ENCODE data around the gene SLC35F4. TPM values are rescaled to one million over a fixed set of nuclear protein-coding genes. Genes with fewer than 3 reads are reported as not detected.

SLC35F4 gene
- total and polyA plus RNA-seq, 10 of the 15 experiments (the other 5 are each of a cell fraction or from before 2014, with no cell fraction given) = 0.06 to 0.30 TPM; not detected in 8

- H3K9ac ChIP-seq (ENCODE audit: control insufficient read depth, insufficient read depth, low read length) = no peak overlapping the region
- no peaks in the 10 kb centered on the region for H3K9me3 ChIP-seq (replicated peaks; ENCODE audit: control insufficient read depth, insufficient read depth, low read length)
- ATAC-seq = no peak
- FAIRE-seq = no peak
- H3K4me1 ChIP-seq (ENCODE audit: control insufficient read depth, insufficient read depth, low read length) = no peaks in the 10 kb centered on the region
- SMC1A ChIA-PET (ENCODE audit: uncharacterized antibody, unreplicated experiment) = no interaction called here
- no peak overlapping the region for H3K27ac ChIP-seq (ENCODE audit: control insufficient read depth, insufficient read depth)
- DNase-seq (ENCODE audit: low read depth, low spot score) = no peak
- POLR2A ChIA-PET = no interaction called here
- H3K36me3 ChIP-seq (ENCODE audit: control insufficient read depth in 2 of 2, insufficient read depth in 2 of 2, low read length in 1 of 2) = no peaks in the 10 kb centered on the region
- H2AFZ ChIP-seq (ENCODE audit: control insufficient read depth, low read depth, low read length) = no peak overlapping the region
- no peaks in the 10 kb centered on the region for H3K79me2 ChIP-seq (ENCODE audit: control insufficient read depth, insufficient read depth, low read length)
- BruUV-seq (replicated peaks) = no TSS peak
- H4K20me1 ChIP-seq (ENCODE audit: control insufficient read depth, insufficient read depth) = no peaks in the 10 kb centered on the region
- no peak overlapping the region for H3K4me3 ChIP-seq
- CTCF ChIA-PET = interaction anchor here (0.6 kb wide), 1 partner anchor 1676 kb away, joined by 3 read pairs; no protein-coding TSS in a partner anchor
- RAD21 ChIA-PET (ENCODE audit: unreplicated experiment) = no interaction called here
- no peaks in the 10 kb centered on the region for H3K27me3 ChIP-seq (replicated peaks in 1 of 2; ENCODE audit: control insufficient read depth in 2 of 2, insufficient read depth in 2 of 2, low read length in 1 of 2)
- intact Hi-C loops (cut with micrococcal nuclease; ENCODE audit: unreplicated experiment) (no loop called here), in situ Hi-C loops (cut with MboI) (no loop called here)
- no peak overlapping the region for H3K4me2 ChIP-seq (ENCODE audit: control insufficient read depth, insufficient read depth)
- TF ChIP-seq PML (IDR thresholded peaks at IDR 0.05; ENCODE audit: low read length) (no peak), ZNF207 (IDR thresholded peaks at IDR 0.05; ENCODE audit: borderline replicate concordance) (no peak), ZZZ3 (IDR thresholded peaks at IDR 0.05; ENCODE audit: control insufficient read depth, insufficient read length, low read depth) (no peak), USF2 (IDR thresholded peaks at IDR 0.05; ENCODE audit: borderline replicate concordance, low read depth, low read length) (no peak), CHD2 (IDR thresholded peaks at IDR 0.05; ENCODE audit: borderline replicate concordance, low read depth, low read length) (no peak), CREM (IDR thresholded peaks at IDR 0.05; ENCODE audit: low read depth) (no peak), ETV6 (conservative IDR thresholded peaks at IDR 0.05 in 1 of 2, IDR thresholded peaks at IDR 0.05 in 1 of 2; ENCODE audit: borderline replicate concordance in 1 of 2, low read depth in 1 of 2) (no peak), ZNF622 (IDR thresholded peaks at IDR 0.05) (no peak)
Measured at GRCh38 chr14:57796556-57796955, 69.3 kb downstream of the SLC35F4 start.

- no TSS peak for BruUV-seq (replicated peaks)
- no peaks in the 10 kb centered on the region for H3K79me2 ChIP-seq (ENCODE audit: control insufficient read depth, insufficient read depth, low read length)
- no peak overlapping the region for H3K27ac ChIP-seq (ENCODE audit: control insufficient read depth, insufficient read depth)
- intact Hi-C loops (cut with micrococcal nuclease; ENCODE audit: unreplicated experiment) (no loop called here), in situ Hi-C loops (cut with MboI) (no loop called here)
- TF ChIP-seq BCLAF1 (IDR thresholded peaks at IDR 0.05) (no peak), FOS (IDR thresholded peaks at IDR 0.05; ENCODE audit: borderline replicate concordance, extremely low read depth, insufficient read length) (no peak), SIN3A (IDR thresholded peaks at IDR 0.05; ENCODE audit: low read depth, low read length) (no peak), TBL1XR1 (IDR thresholded peaks at IDR 0.05; ENCODE audit: low read depth, low read length) (no peak), ZNF622 (IDR thresholded peaks at IDR 0.05) (no peak), SUPT20H (IDR thresholded peaks at IDR 0.05; ENCODE audit: borderline replicate concordance, control insufficient read depth, low read depth, low read length) (no peak)
- H3K4me1 ChIP-seq (ENCODE audit: control insufficient read depth, insufficient read depth, low read length) = no peaks in the 10 kb centered on the region
- ATAC-seq (no peak), DNase-seq (ENCODE audit: low read depth, low spot score) (no peak), FAIRE-seq (no peak)
- no peak overlapping the region for H3K4me2 ChIP-seq (ENCODE audit: control insufficient read depth, insufficient read depth)
- H4K20me1 ChIP-seq (ENCODE audit: control insufficient read depth, insufficient read depth) = no peaks in the 10 kb centered on the region
- H3K27me3 ChIP-seq (replicated peaks in 1 of 2; ENCODE audit: control insufficient read depth in 2 of 2, insufficient read depth in 2 of 2, low read length in 1 of 2) = no peaks in the 10 kb centered on the region
- ChIA-PET POLR2A (no interaction called here), RAD21 (ENCODE audit: unreplicated experiment) (no interaction called here), CTCF (no interaction called here), SMC1A (ENCODE audit: uncharacterized antibody, unreplicated experiment) (no interaction called here)
- no peak overlapping the region for H3K4me3 ChIP-seq
- H2AFZ ChIP-seq (ENCODE audit: control insufficient read depth, low read depth, low read length) = no peak overlapping the region
- H3K9me3 ChIP-seq (replicated peaks; ENCODE audit: control insufficient read depth, insufficient read depth, low read length) = no peaks in the 10 kb centered on the region
- H3K36me3 ChIP-seq (ENCODE audit: control insufficient read depth in 2 of 2, insufficient read depth in 2 of 2, low read length in 1 of 2) = no peaks in the 10 kb centered on the region
- no peak overlapping the region for H3K9ac ChIP-seq (ENCODE audit: control insufficient read depth, insufficient read depth, low read length)
- WGBS (ENCODE audit: insufficient coverage, insufficient replicate concordance, low lambda C conversion rate, missing lambda C conversion rate) = 20% methylated on average over 3 of the region's 3 CpGs
Measured at GRCh38 chr14:57785058-57785457, 80.8 kb downstream of the SLC35F4 start.
